ENCODE results near the gene FMC1.
"Not testable (repeated sequence)": the region's sequence is repeated elsewhere in the genome, so short reads cannot be mapped to it uniquely, and the experiment has no call there.

The FMC1 gene

GRCh38 chr7:139341058-139341775 lies at the start of gene FMC1:
Gene FMC1 (plus strand): TSS chr7:139341337. CDS start chr7:139341385, 48 bp downstream.
- DNase-seq (ENCODE audit: low read depth in 2 of 2): peak; percentile 56 to 73

- no peak for DNase-seq (ENCODE audit: low read depth in 2 of 2)
These were observed 48.3 kb upstream of the FMC1 start for GRCh38 chr7:139292821-139293220.

- no peak for DNase-seq (ENCODE audit: low read depth in 2 of 2)
These were observed 47.6 kb upstream of the FMC1 start for GRCh38 chr7:139293534-139293933.

- DNase-seq (ENCODE audit: low read depth in 2 of 2): no peak
These were observed 46.9 kb upstream of the FMC1 start for GRCh38 chr7:139294241-139294640.

- no peak for DNase-seq (ENCODE audit: low read depth in 2 of 2)
These were observed 46.1 kb upstream of the FMC1 start for GRCh38 chr7:139294951-139295575.

- DNase-seq (ENCODE audit: low read depth in 2 of 2): no peak
These were observed 43.3 kb upstream of the FMC1 start for GRCh38 chr7:139297795-139298194.

GRCh38 chr7:139299296-139299695 lies 41.8 kb upstream of the FMC1 start:
- DNase-seq (ENCODE audit: low read depth in 2 of 2): no peak

- no peak for DNase-seq (ENCODE audit: low read depth in 2 of 2)
These were observed 40.7 kb upstream of the FMC1 start for GRCh38 chr7:139300390-139300789.

- DNase-seq (ENCODE audit: low read depth in 2 of 2): no peak
These were observed 36.6 kb upstream of the FMC1 start for GRCh38 chr7:139304517-139304916.

GRCh38 chr7:139317939-139318505 lies 23.1 kb upstream of the FMC1 start:
- no peak for DNase-seq (ENCODE audit: low read depth in 2 of 2)

GRCh38 chr7:139321071-139321745 lies 19.9 kb upstream of the FMC1 start:
- no peak for DNase-seq (ENCODE audit: low read depth in 2 of 2)

- not testable (repeated sequence) for DNase-seq (ENCODE audit: low read depth in 2 of 2)
These were observed 16.4 kb upstream of the FMC1 start for GRCh38 chr7:139324709-139325108.

GRCh38 chr7:139328375-139328774 lies 12.8 kb upstream of the FMC1 start:
- DNase-seq (ENCODE audit: low read depth in 2 of 2): no peak

GRCh38 chr7:139329119-139329518 lies 12.0 kb upstream of the FMC1 start:
- DNase-seq (ENCODE audit: low read depth in 2 of 2): no peak

- DNase-seq (ENCODE audit: low read depth in 2 of 2): no peak
These were observed 10.7 kb upstream of the FMC1 start for GRCh38 chr7:139330333-139331030.

- no peak for DNase-seq (ENCODE audit: low read depth in 2 of 2)
These were observed 8.3 kb upstream of the FMC1 start for GRCh38 chr7:139332697-139333359.

- DNase-seq (ENCODE audit: low read depth in 2 of 2): not testable (repeated sequence)
These were observed 7.7 kb upstream of the FMC1 start for GRCh38 chr7:139333443-139333842.

GRCh38 chr7:139334399-139335150 lies 6.6 kb upstream of the FMC1 start:
- DNase-seq (ENCODE audit: low read depth in 2 of 2): no peak

GRCh38 chr7:139339025-139339424 lies 2.1 kb upstream of the FMC1 start:
- DNase-seq (ENCODE audit: low read depth in 2 of 2): no peak

- no peak for DNase-seq (ENCODE audit: low read depth in 2 of 2)
These were observed 1.5 kb upstream of the FMC1 start for GRCh38 chr7:139339698-139340036.
